Measurements from ENCODE around the gene ZNF296. TPM values are rescaled to one million over a fixed set of nuclear protein-coding genes. Genes with fewer than 3 reads are reported as not detected.

The ZNF296 gene
- total RNA-seq, 1 experiment from 2014 or later: 3.7 TPM

DNA sequence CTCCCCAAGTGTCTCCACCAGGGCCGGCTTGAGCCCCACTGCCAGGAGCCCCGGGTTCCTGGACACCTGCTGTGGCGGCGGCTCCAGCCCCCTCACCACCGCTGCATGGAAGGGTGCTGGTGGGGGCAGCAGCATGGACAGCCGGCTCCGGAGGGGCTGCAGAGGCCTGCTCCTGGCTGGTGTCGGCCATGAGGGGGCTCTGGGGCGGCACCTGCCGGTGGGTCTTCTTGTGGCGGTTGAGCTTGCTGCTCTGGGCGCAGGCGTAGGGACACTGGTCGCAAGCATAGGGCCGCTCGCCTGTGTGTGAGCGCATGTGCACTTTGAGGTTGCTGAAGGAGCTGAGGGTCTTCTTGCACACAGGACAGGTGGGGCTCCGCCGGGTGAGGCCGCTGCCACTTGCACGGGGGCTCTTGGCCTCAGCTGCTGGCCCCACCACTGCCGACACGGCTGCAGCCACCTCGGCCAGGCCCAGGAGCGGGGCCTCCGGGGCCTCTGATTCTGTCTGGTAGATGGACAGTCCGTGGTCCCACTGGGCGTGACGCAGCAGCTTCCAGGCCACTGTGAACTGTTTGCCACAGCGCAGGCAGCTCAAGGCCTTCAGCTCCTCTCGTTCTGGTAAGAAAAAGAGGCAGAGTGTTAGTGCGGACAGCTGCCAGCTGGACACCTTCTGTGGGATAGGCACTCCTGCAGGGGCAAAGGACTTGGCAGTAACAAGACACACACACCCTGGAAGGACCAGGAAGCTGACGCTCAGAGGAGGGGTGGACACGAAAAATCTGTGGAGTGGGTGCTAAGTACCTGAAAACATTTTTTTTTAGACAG, 4.1 kb downstream of the ZNF296 start:
- Histone ChIP-seq H3K4me3 (no peak overlapping the region), H3K27ac (no peak overlapping the region), H3K9me3 (ENCODE audit: insufficient read depth, low read depth) (no peaks in the 10 kb centered on the region), H3K36me3 (ENCODE audit: low read depth) (no peaks in the 10 kb centered on the region), H4K20me1 (ENCODE audit: insufficient read depth) (peaks cover 16% of the 10 kb centered on the region), H3K4me2 (no peak overlapping the region), H3K4me1 (replicated peaks; ENCODE audit: insufficient read depth) (peaks cover 12% of the 10 kb centered on the region), H3F3A (ENCODE audit: insufficient read depth, low read depth) (peaks cover 41% of the 10 kb centered on the region), H2AFZ (no peak overlapping the region), H3K9me2 (ENCODE audit: insufficient read depth) (no peaks in the 10 kb centered on the region), H3K27me3 (ENCODE audit: insufficient read depth, low read depth) (no peaks in the 10 kb centered on the region), H3K79me2 (ENCODE audit: low read depth) (no peaks in the 10 kb centered on the region)
- DNase-seq: no peak
- BruUV-seq (replicated peaks): no TSS peak
- ChIA-PET POLR2A (ENCODE audit: unreplicated experiment) (no interaction called here), CTCF (no interaction called here)
- intact Hi-C loops (cut with micrococcal nuclease; ENCODE audit: unreplicated experiment): no loop called here
- TF ChIP-seq, protein P1, sequence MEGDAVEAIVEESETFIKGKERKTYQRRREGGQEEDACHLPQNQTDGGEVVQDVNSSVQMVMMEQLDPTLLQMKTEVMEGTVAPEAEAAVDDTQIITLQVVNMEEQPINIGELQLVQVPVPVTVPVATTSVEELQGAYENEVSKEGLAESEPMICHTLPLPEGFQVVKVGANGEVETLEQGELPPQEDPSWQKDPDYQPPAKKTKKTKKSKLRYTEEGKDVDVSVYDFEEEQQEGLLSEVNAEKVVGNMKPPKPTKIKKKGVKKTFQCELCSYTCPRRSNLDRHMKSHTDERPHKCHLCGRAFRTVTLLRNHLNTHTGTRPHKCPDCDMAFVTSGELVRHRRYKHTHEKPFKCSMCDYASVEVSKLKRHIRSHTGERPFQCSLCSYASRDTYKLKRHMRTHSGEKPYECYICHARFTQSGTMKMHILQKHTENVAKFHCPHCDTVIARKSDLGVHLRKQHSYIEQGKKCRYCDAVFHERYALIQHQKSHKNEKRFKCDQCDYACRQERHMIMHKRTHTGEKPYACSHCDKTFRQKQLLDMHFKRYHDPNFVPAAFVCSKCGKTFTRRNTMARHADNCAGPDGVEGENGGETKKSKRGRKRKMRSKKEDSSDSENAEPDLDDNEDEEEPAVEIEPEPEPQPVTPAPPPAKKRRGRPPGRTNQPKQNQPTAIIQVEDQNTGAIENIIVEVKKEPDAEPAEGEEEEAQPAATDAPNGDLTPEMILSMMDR (conservative IDR thresholded peaks at IDR 0.05): no peak
- no peak for TF ChIP-seq EZH2 (IDR thresholded peaks at IDR 0.05; ENCODE audit: low read depth)

DNA sequence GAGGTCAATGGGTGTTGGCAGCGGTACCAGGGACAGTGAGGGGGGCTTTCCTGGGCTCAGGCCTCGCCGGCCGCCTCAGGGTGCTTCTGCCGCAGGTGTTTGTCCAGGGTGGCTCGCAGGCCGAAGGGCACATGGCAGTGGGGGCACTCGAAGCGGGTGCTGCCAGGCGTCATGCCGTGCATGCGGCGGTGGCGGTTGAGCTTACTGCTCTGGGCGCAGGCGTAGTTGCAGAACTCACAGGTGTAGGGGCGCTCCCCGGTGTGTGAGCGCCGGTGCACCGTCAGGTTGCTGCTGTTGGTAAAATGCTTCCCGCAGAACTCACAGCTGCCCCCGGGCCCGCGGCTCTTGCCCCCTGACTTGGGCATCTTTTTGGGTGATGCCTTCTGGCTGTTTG, 4.7 kb downstream of the ZNF296 start:
- ChIA-PET POLR2A (ENCODE audit: unreplicated experiment) (no interaction called here), CTCF (no interaction called here)
- H3K36me3 ChIP-seq (ENCODE audit: low read depth): peaks cover 5% of the 10 kb centered on the region; the same call in 1 of the 2 replicates
- no peaks in the 10 kb centered on the region for H3K79me2 ChIP-seq (ENCODE audit: low read depth)
- H3F3A ChIP-seq (ENCODE audit: insufficient read depth, low read depth): peaks cover 39% of the 10 kb centered on the region
- no peaks in the 10 kb centered on the region for H3K9me2 ChIP-seq (ENCODE audit: insufficient read depth)
- no peak overlapping the region for H3K27ac ChIP-seq
- no peaks in the 10 kb centered on the region for H3K27me3 ChIP-seq (ENCODE audit: insufficient read depth, low read depth)
- no peak overlapping the region for H2AFZ ChIP-seq
- H4K20me1 ChIP-seq (ENCODE audit: insufficient read depth): peaks cover 21% of the 10 kb centered on the region
- no peak overlapping the region for H3K4me3 ChIP-seq
- no TSS peak for BruUV-seq (replicated peaks)
- DNase-seq: no peak
- TF ChIP-seq, protein P1 (conservative IDR thresholded peaks at IDR 0.05): no peak
- TF ChIP-seq EZH2 (IDR thresholded peaks at IDR 0.05; ENCODE audit: low read depth): no peak
- peaks cover 6% of the 10 kb centered on the region for H3K4me1 ChIP-seq (replicated peaks; ENCODE audit: insufficient read depth)
- H3K4me2 ChIP-seq: no peak overlapping the region
- no peaks in the 10 kb centered on the region for H3K9me3 ChIP-seq (ENCODE audit: insufficient read depth, low read depth)
- intact Hi-C loops (cut with micrococcal nuclease; ENCODE audit: unreplicated experiment): no loop called here

DNA sequence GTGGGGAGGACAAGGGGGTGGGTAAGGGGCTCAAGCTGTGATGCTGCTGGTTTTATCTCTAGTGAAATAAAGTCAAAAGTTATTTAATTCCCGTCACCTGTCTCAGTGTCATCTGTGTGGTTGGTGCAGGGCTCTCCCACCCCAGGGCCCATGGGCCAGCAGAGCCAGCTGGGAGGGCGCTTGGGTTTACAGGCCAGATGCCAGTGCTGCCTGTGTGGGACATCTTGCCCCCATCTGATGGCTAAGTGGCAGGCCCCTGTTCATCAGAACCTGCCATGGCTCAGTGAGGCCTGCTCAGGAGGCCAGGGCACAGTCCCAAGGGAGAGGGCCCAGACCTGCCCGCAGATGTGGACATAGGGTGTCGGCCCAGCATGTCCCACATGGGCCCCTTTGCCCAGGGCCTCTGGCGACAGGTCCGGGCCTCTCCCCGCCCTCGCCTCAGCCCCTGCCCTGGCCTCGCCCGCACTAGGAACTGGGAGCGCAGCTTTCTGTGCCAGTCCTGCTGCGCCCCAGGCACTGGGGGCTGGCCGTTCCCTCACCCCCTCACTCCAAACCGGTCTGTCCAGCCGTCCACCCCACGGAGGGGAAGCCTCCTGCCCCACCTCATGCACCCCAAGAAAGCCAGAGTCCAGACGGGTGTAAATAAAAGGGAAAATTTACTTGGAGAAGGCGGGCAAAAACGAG, 5.3 kb downstream of the ZNF296 start:
- peaks cover 26% of the 10 kb centered on the region for H4K20me1 ChIP-seq (ENCODE audit: insufficient read depth)
- BruUV-seq (replicated peaks): no TSS peak
- ChIA-PET POLR2A (ENCODE audit: unreplicated experiment) (no interaction called here), CTCF (no interaction called here)
- no peaks in the 10 kb centered on the region for H3K27me3 ChIP-seq (ENCODE audit: insufficient read depth, low read depth)
- H3F3A ChIP-seq (ENCODE audit: insufficient read depth, low read depth): peaks cover 40% of the 10 kb centered on the region; the same call in 1 of the 2 replicates
- H2AFZ ChIP-seq: no peak overlapping the region
- 0 out of 2 replicates have a peak, but pooled peaks cover 5% of the 10 kb centered on the region for H3K4me1 ChIP-seq (replicated peaks; ENCODE audit: insufficient read depth)
- H3K9me2 ChIP-seq (ENCODE audit: insufficient read depth): no peaks in the 10 kb centered on the region
- intact Hi-C loops (cut with micrococcal nuclease; ENCODE audit: unreplicated experiment): no loop called here
- H3K36me3 ChIP-seq (ENCODE audit: low read depth): peaks cover 5% of the 10 kb centered on the region; the same call in 1 of the 2 replicates
- H3K4me2 ChIP-seq: no peak overlapping the region
- DNase-seq: peak in 1 of 2 experiments; percentile 59
- no peaks in the 10 kb centered on the region for H3K79me2 ChIP-seq (ENCODE audit: low read depth)
- no peaks in the 10 kb centered on the region for H3K9me3 ChIP-seq (ENCODE audit: insufficient read depth, low read depth)
- H3K27ac ChIP-seq: no peak overlapping the region
- no peak for TF ChIP-seq EZH2 (IDR thresholded peaks at IDR 0.05; ENCODE audit: low read depth)
- TF ChIP-seq, protein P1 (conservative IDR thresholded peaks at IDR 0.05): no peak
- no peak overlapping the region for H3K4me3 ChIP-seq

All from PC-9 (cell line).